ENCODE results near the gene CRADD.

CRADD gene

GRCh38 chr12:93908846-93909567 is 231.8 kb downstream of the CRADD start:
- no peak for TF ChIP-seq CTCF (conservative IDR thresholded peaks at IDR 0.05)
- H3K27ac ChIP-seq: no peak overlapping the region

- no peak overlapping the region for H3K27ac ChIP-seq
- no peak for TF ChIP-seq CTCF (conservative IDR thresholded peaks at IDR 0.05)
Observed at GRCh38 chr12:93911396-93911795, 234.2 kb downstream of the CRADD start.

GRCh38 chr12:93912086-93912733 is 235.0 kb downstream of the CRADD start:
- TF ChIP-seq CTCF (conservative IDR thresholded peaks at IDR 0.05): no peak
- H3K27ac ChIP-seq: no peak overlapping the region

- no peak overlapping the region for H3K27ac ChIP-seq
- no peak for TF ChIP-seq CTCF (conservative IDR thresholded peaks at IDR 0.05)
Observed at GRCh38 chr12:93913845-93914244, 236.7 kb downstream of the CRADD start.

- no peak for TF ChIP-seq CTCF (conservative IDR thresholded peaks at IDR 0.05)
- H3K27ac ChIP-seq: no peak overlapping the region
Observed at GRCh38 chr12:93914281-93914680, 237.1 kb downstream of the CRADD start.

GRCh38 chr12:93915411-93915810 is 238.2 kb downstream of the CRADD start:
- no peak overlapping the region for H3K27ac ChIP-seq
- TF ChIP-seq CTCF (conservative IDR thresholded peaks at IDR 0.05): no peak

GRCh38 chr12:93916402-93916801 is 239.2 kb downstream of the CRADD start:
- TF ChIP-seq CTCF (conservative IDR thresholded peaks at IDR 0.05): no peak
- H3K27ac ChIP-seq: no peak overlapping the region

Measured in VCaP (cell line).